ENCODE data around the gene KATNB1.

GRCh38 chr16:57778658-57779057 lies 43.1 kb downstream of the KATNB1 start:
- no peak for TF ChIP-seq FOXM1 (IDR thresholded peaks at IDR 0.05; ENCODE audit: borderline replicate concordance)
- no peak for TF ChIP-seq FOXA1 (IDR thresholded peaks at IDR 0.05)
- no peak for TF ChIP-seq ARNT (IDR thresholded peaks at IDR 0.05)
- TF ChIP-seq BHLHE40 (IDR thresholded peaks at IDR 0.05; ENCODE audit: borderline replicate concordance) = no peak
- TF ChIP-seq SP1 (IDR thresholded peaks at IDR 0.05) = no peak
- TF ChIP-seq PKNOX1 (IDR thresholded peaks at IDR 0.05) = no peak
- no peak for TF ChIP-seq TARDBP (IDR thresholded peaks at IDR 0.05)
- no peak for TF ChIP-seq L3MBTL2 (conservative IDR thresholded peaks at IDR 0.05)
- TF ChIP-seq FOXK2 (IDR thresholded peaks at IDR 0.05) = no peak
- no peak for TF ChIP-seq SUZ12 (IDR thresholded peaks at IDR 0.05)
- no peak for TF ChIP-seq ZNF384 (IDR thresholded peaks at IDR 0.05)
- TF ChIP-seq ELF4 (IDR thresholded peaks at IDR 0.05) = no peak

All from HEK293T (cell line).